ENCODE data around the gene CEP128.

GRCh38 chr14:80587096-80587724, 354.3 kb downstream of the CEP128 start:
- TF ChIP-seq CTCF (IDR thresholded peaks at IDR 0.05 in 2 of 3, conservative IDR thresholded peaks at IDR 0.05 in 1 of 3; ENCODE audit: borderline replicate concordance in 1 of 3, insufficient read depth in 1 of 3, low read depth in 2 of 3, low read length in 2 of 3): peak in 2 of 3 experiments; percentile 60 to 69; a peak in 4 of 6 replicates
- TF ChIP-seq ATF3 (IDR thresholded peaks at IDR 0.05): no peak
- no peak for TF ChIP-seq CEBPB (IDR thresholded peaks at IDR 0.05; ENCODE audit: low read depth)
- TF ChIP-seq, protein P1, sequence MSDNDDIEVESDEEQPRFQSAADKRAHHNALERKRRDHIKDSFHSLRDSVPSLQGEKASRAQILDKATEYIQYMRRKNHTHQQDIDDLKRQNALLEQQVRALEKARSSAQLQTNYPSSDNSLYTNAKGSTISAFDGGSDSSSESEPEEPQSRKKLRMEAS (IDR thresholded peaks at IDR 0.05): no peak
- TF ChIP-seq POLR2A (IDR thresholded peaks at IDR 0.05; ENCODE audit: borderline replicate concordance, extremely low read depth, insufficient read depth, insufficient read length): no peak
- no peak for TF ChIP-seq EZH2 (IDR thresholded peaks at IDR 0.05)
- TF ChIP-seq POLR2AphosphoS5 (IDR thresholded peaks at IDR 0.05; ENCODE audit: low read depth, low read length): no peak
- no peak for TF ChIP-seq SIN3A (IDR thresholded peaks at IDR 0.05; ENCODE audit: low read depth)
- TF ChIP-seq ZNF274 (IDR thresholded peaks at IDR 0.05; ENCODE audit: low read depth, low read length): no peak
- TF ChIP-seq EGR1 (IDR thresholded peaks at IDR 0.05; ENCODE audit: low read depth): no peak
- no peak for TF ChIP-seq SRF (IDR thresholded peaks at IDR 0.05; ENCODE audit: low read depth)
- TF ChIP-seq CBX3 (IDR thresholded peaks at IDR 0.05; ENCODE audit: low read depth): no peak
- TF ChIP-seq ZFX (IDR thresholded peaks at IDR 0.05): no peak

All from HCT116 (cell line).